B cell (primary cell): ENCODE results near the gene GLOD4. TPM values are rescaled to one million over a fixed set of nuclear protein-coding genes. Genes with fewer than 3 reads are reported as not detected.

Experiments
- ATAC-seq: fragments of 200-7000 bp; cut with Tn5 transposase; one replicate; pipeline ENCODE4 v1.10.0; 2021; ENCODE audit warnings: low read depth, mild to moderate bottlenecking, moderate number of reproducible peaks, moderate library complexity
- CTCF ChIA-PET: fragments of 350-600 bp; sonication (Branson Sonifier 250); formaldehyde crosslinking; loops from one replicate; lab custom pipeline; 2021; ENCODE audit warnings: antibody characterized with exemption, inconsistent platforms; lab: Charles Lee
- POLR2A ChIA-PET: fragments of 350-600 bp; sonication (Branson Sonifier 250); formaldehyde crosslinking; loops from one replicate; lab custom pipeline; 2021; ENCODE audit warnings: antibody characterized with exemption; lab: Charles Lee
- DNase-seq: peaks from one replicate; pipeline ENCODE4 v3.0.0; 2013
- H2AFZ ChIP-seq: 2 replicates; pipeline ENCODE4 v1.6.1; 2012; ENCODE audit warnings: mild to moderate bottlenecking, low read depth, low read length; ENCODE audit not compliant: insufficient read depth, poor library complexity, severe bottlenecking
- H3K27ac ChIP-seq, 2 donors: 1 replicate in 1 of 2; 2 replicates in 1 of 2; pipeline ENCODE4 v1.5.1; 2012 to 2013; ENCODE audit warnings: low read length in 2 of 2, mild to moderate bottlenecking in 2 of 2, moderate library complexity in 1 of 2
- H3K27me3 ChIP-seq, 4 experiments: fragments of 200-600 bp in 1 of 4; sonication (generic) in 1 of 4; replicated peaks in 1 of 4; 1 replicate in 2 of 4; 2 replicates in 2 of 4; pipeline versions ENCODE4 v1.6.1 to v1.7.0; 2013 to 2016; ENCODE audit warnings: low read length in 3 of 4, mild to moderate bottlenecking in 2 of 4, mixed read lengths in 1 of 4, moderate library complexity in 1 of 4; ENCODE audit not compliant: insufficient read depth in 4 of 4, control insufficient read depth in 3 of 4; ENCODE audit errors: control extremely low read depth in 1 of 4
- H3K36me3 ChIP-seq, 2 experiments: replicated peaks in 1 of 2; 1 replicate in 1 of 2; 2 replicates in 1 of 2; pipeline versions ENCODE4 v1.6.1 to v1.7.1; 2013; ENCODE audit warnings: low read length in 1 of 2; ENCODE audit not compliant: insufficient read depth in 2 of 2, control insufficient read depth in 1 of 2; ENCODE audit errors: control extremely low read depth in 1 of 2, extremely low read depth in 1 of 2
- H3K4me1 ChIP-seq, 2 donors: fragments of 200-600 bp in 1 of 2; sonication (generic) in 1 of 2; 1 replicate in 1 of 2; 2 replicates in 1 of 2; pipeline versions ENCODE4 v1.5.1 to v1.6.1; 2013 to 2017; ENCODE audit warnings: low read length in 2 of 2; ENCODE audit not compliant: control insufficient read depth in 2 of 2, insufficient read depth in 2 of 2
- H3K4me2 ChIP-seq: replicated peaks from 2 replicates; pipeline ENCODE3; 2012; ENCODE audit warnings: mild to moderate bottlenecking, low read depth, low read length; ENCODE audit not compliant: poor library complexity, severe bottlenecking
- H3K4me3 ChIP-seq, 5 experiments: fragments of 200-600 bp in 1 of 5; sonication (generic) in 1 of 5; 1 replicate in 3 of 5; 2 replicates in 2 of 5; pipeline versions ENCODE4 v1.5.1 to v1.7.0; 2011 to 2016; ENCODE audit warnings: low read length in 4 of 5, mild to moderate bottlenecking in 4 of 5, low read depth in 2 of 5, control low read depth in 1 of 5, moderate library complexity in 1 of 5; ENCODE audit not compliant: insufficient read depth in 1 of 5; ENCODE audit errors: control extremely low read depth in 1 of 5, extremely low read depth in 1 of 5
- H3K79me2 ChIP-seq: fragments of 200-600 bp; sonication (generic); one replicate; pipeline ENCODE4 v1.6.0; 2016; ENCODE audit warnings: low read length; ENCODE audit not compliant: control insufficient read depth, insufficient read depth
- H3K9ac ChIP-seq: fragments of 200-600 bp; sonication (generic); 2 replicates; pipeline ENCODE4 v1.6.1; 2017; ENCODE audit warnings: mild to moderate bottlenecking, low read length, moderate library complexity
- H3K9me3 ChIP-seq, 3 donors: one replicate each; pipeline versions ENCODE4 v1.6.1 to v1.7.1; 2013; ENCODE audit warnings: low read length in 2 of 3; ENCODE audit not compliant: control insufficient read depth in 2 of 3, insufficient read depth in 1 of 3; ENCODE audit errors: control extremely low read depth in 1 of 3
- H4K20me1 ChIP-seq: 2 replicates; pipeline ENCODE4 v1.6.0; 2012; ENCODE audit warnings: mild to moderate bottlenecking, low read length; ENCODE audit not compliant: insufficient read depth, control insufficient read depth, poor library complexity, severe bottlenecking
- H3K27ac Mint-ChIP-seq: one replicate; pipeline ENCODE4 v1.8.0; 2021; ENCODE audit warnings: mixed read lengths
- H3K27me3 Mint-ChIP-seq: one replicate; pipeline ENCODE4 v1.8.0; 2021; ENCODE audit warnings: mixed read lengths
- H3K4me1 Mint-ChIP-seq: one replicate; pipeline ENCODE4 v1.8.0; 2021; ENCODE audit warnings: mixed read lengths
- H3K4me3 Mint-ChIP-seq: one replicate; pipeline ENCODE4 v1.8.0; 2021; ENCODE audit warnings: mixed read lengths
- H3K9me3 Mint-ChIP-seq: one replicate; pipeline ENCODE4 v1.8.0; 2022; ENCODE audit warnings: mixed read lengths; ENCODE audit not compliant: insufficient read depth
- CTCF ChIP-seq: fragments of 200-600 bp; IDR thresholded peaks from one replicate; pipeline ENCODE4 v1.8.0; 2022; ENCODE audit warnings: antibody characterized with exemption, mild to moderate bottlenecking
- EZH2 ChIP-seq: IDR thresholded peaks from 2 replicates; pipeline ENCODE4 v1.6.1; 2012; ENCODE audit warnings: borderline replicate concordance, low read depth, mild to moderate bottlenecking, moderate library complexity, low read length; ENCODE audit not compliant: insufficient read depth, poor library complexity, severe bottlenecking
- WGBS: methylation state at CpG from one replicate; pipeline ENCODE4 v1.1.5; 2013; ENCODE audit warnings: missing lambda C conversion rate; ENCODE audit not compliant: insufficient coverage; 5-methylcytosine and 5-hydroxymethylcytosine counted together
- intact Hi-C: fragments of 100-400 bp; cut with micrococcal nuclease; formaldehyde crosslinking; loops from one replicate; pipeline ENCODE4 v1.10.0; 2022
- polyA plus RNA-seq: library from polyadenylated mRNA; depleted of rRNA; stranded (reverse); fragments of >200 nt; gene quantifications from 2 replicates; pipeline ENCODE4 v1.2.3, GENCODE V29; 2012
- total RNA-seq, 2 donors: library from RNA; stranded (reverse); fragments of 120-200 nt in 1 of 2; gene quantifications; 1 replicate in 1 of 2; 2 replicates in 1 of 2; pipeline versions ENCODE4 v1.2.3 to v1.2.4, GENCODE V29; 2013 to 2022

GLOD4 gene
- total and polyA plus RNA-seq, 2 donors (not counting 1 experiment from before 2014, with no cell fraction given) = 24.0 to 77.4 TPM

GRCh38 chr17:773016-773415 is 9.1 kb downstream of the GLOD4 start:
- Histone ChIP-seq H4K20me1 (peaks cover 6% of the 10 kb centered on the region), H3K4me2 (no peak overlapping the region), H2AFZ (no peak overlapping the region), H3K36me3 (peaks cover 16 to 72% of the 10 kb centered on the region in 2 experiments), H3K27ac (no peak overlapping the region), H3K4me1 (no peaks in the 10 kb centered on the region), H3K79me2 (peaks cover 17% of the 10 kb centered on the region), H3K9ac (no peak overlapping the region), H3K27me3 (no peaks in the 10 kb centered on the region), H3K9me3 (no peaks in the 10 kb centered on the region), H3K4me3 (no peak overlapping the region)
- no CpG with 5 or more reads among the region's 5 CpGs for WGBS
- Mint-ChIP-seq H3K4me3 (no peak overlapping the region), H3K27me3 (no peaks in the 10 kb centered on the region), H3K4me1 (no peaks in the 10 kb centered on the region), H3K27ac (no peak overlapping the region), H3K9me3 (no peaks in the 10 kb centered on the region)
- intact Hi-C loops = no loop called here
- no peak for TF ChIP-seq CTCF
- no peak for TF ChIP-seq EZH2
- DNase-seq = no peak
- ChIA-PET CTCF (no interaction called here), POLR2A (no interaction called here)
- ATAC-seq = no peak

GRCh38 chr17:767076-767475 is 15.0 kb downstream of the GLOD4 start:
- Histone ChIP-seq H3K27ac (no peak overlapping the region), H3K27me3 (no peaks in the 10 kb centered on the region), H3K79me2 (no peaks in the 10 kb centered on the region), H3K4me2 (no peak overlapping the region), H4K20me1 (no peaks in the 10 kb centered on the region), H2AFZ (no peak overlapping the region), H3K4me1 (no peaks in the 10 kb centered on the region), H3K9ac (no peak overlapping the region), H3K36me3 (peaks cover 14 to 57% of the 10 kb centered on the region in 2 experiments), H3K9me3 (no peaks in the 10 kb centered on the region), H3K4me3 (no peak overlapping the region)
- WGBS = 85% methylated on average over 1 of the region's 3 CpGs
- Mint-ChIP-seq H3K4me1 (no peaks in the 10 kb centered on the region), H3K9me3 (no peaks in the 10 kb centered on the region), H3K4me3 (no peak overlapping the region), H3K27ac (no peak overlapping the region), H3K27me3 (no peaks in the 10 kb centered on the region)
- ChIA-PET CTCF (no interaction called here), POLR2A (no interaction called here)
- intact Hi-C loops = no loop called here
- ATAC-seq (no peak), DNase-seq (no peak)
- TF ChIP-seq EZH2 (no peak), CTCF (no peak)
